Brain microvascular endothelial cell (primary cell): ENCODE data around the gene ARMC7.
"Not testable (repeated sequence)": the region's sequence is repeated elsewhere in the genome, so short reads cannot be mapped to it uniquely, and the experiment has no call there.

Experiments used
- DNase-seq: peaks from one replicate; pipeline ENCODE4 v3.0.0-alpha.2; 2020
- H3K27ac ChIP-seq: fragments of 250-450 bp; sonication (Bioruptor Pico); 2 replicates; pipeline ENCODE4 v1.5.1; 2020; ENCODE audit warnings: mild to moderate bottlenecking, moderate library complexity
- H3K27me3 ChIP-seq: fragments of 250-450 bp; sonication (Bioruptor Pico); replicated peaks from 2 replicates; pipeline ENCODE4 v1.5.1; 2020; ENCODE audit warnings: mild to moderate bottlenecking
- H3K36me3 ChIP-seq: fragments of 250-450 bp; sonication (Bioruptor Pico); replicated peaks from 2 replicates; pipeline ENCODE4 v1.5.1; 2020; ENCODE audit warnings: mild to moderate bottlenecking
- H3K4me3 ChIP-seq: 2 replicates; pipeline ENCODE4 v1.5.1; 2011; ENCODE audit warnings: low read depth, mild to moderate bottlenecking, control low read depth, low read length, moderate library complexity
- in situ Hi-C: cut with HindIII; loops from 2 replicates; pipeline ENCODE4 v1.10.0; 2017; ENCODE audit warnings: low sequenced_read_pairs, low pct_ligation_motif_present
- TF ChIP-seq, protein P1 (sequence below): IDR thresholded peaks from 2 replicates; pipeline ENCODE4 v1.5.1; 2011; ENCODE audit warnings: low read depth, mild to moderate bottlenecking, moderate library complexity, low read length, control low read depth, inconsistent platforms; ENCODE audit errors: missing control alignments

ARMC7 gene

GRCh38 chr17:75154195-75155106 is 44.7 kb downstream of the ARMC7 start, which contains the start of gene JPT1:
JPT1 (minus strand) TSS chr17:75154512; CDS start chr17:75154397, 115 bp downstream.
- TF ChIP-seq, protein P1, sequence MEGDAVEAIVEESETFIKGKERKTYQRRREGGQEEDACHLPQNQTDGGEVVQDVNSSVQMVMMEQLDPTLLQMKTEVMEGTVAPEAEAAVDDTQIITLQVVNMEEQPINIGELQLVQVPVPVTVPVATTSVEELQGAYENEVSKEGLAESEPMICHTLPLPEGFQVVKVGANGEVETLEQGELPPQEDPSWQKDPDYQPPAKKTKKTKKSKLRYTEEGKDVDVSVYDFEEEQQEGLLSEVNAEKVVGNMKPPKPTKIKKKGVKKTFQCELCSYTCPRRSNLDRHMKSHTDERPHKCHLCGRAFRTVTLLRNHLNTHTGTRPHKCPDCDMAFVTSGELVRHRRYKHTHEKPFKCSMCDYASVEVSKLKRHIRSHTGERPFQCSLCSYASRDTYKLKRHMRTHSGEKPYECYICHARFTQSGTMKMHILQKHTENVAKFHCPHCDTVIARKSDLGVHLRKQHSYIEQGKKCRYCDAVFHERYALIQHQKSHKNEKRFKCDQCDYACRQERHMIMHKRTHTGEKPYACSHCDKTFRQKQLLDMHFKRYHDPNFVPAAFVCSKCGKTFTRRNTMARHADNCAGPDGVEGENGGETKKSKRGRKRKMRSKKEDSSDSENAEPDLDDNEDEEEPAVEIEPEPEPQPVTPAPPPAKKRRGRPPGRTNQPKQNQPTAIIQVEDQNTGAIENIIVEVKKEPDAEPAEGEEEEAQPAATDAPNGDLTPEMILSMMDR: no peak
- Histone ChIP-seq H3K27ac (peak within 1 kb of the TSS; percentile 60), H3K36me3 (no peaks in the 10 kb centered on the region), H3K4me3 (peak within 1 kb of the TSS; percentile 95), H3K27me3 (no peaks in the 10 kb centered on the region)
- in situ Hi-C loops: no loop called here
- peak; percentile 99 for DNase-seq

DNA sequence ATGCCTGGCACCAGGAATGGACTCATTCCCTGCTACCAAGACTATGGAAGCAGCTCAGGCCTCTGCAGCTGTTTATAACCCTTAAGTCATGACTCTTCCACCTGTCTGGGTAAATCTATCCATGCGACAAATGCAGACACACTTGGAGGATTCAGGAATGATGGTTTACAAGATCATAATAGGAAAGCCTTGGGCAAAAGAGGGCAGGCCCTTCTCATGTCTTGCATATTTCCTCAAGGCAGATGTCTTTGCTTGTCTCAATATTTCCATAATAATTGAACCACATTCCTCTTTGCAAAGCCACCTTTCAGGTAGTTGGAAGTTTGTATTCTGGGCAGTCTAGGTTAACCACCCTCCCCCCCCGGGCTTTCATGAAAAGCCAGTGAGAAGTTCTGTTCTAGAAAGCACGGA is 45.4 kb downstream of the ARMC7 start:
- TF ChIP-seq, protein P1: no peak
- Histone ChIP-seq H3K27ac (no peak overlapping the region), H3K36me3 (no peaks in the 10 kb centered on the region), H3K27me3 (no peaks in the 10 kb centered on the region), H3K4me3 (no peak overlapping the region)
- no peak for DNase-seq
- in situ Hi-C loops: no loop called here

DNA sequence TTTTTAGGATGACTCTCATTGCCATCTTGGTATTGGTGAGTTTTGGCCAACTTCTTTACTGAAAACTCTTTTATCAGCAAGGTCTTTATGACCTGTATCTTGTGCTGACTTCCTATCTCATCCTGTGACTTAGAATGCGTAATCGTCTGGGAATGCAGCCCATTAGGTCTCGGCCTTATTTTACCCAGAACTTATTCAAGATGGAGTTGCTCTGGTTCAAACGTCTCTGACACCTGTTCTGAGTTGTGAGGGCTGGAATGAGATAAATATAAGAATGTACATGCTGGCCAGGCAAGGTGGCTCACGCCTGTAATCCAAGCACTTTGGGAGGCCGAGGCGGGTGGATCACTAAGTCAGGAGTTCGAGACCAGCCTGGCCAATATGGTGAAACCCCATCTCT is 48.7 kb downstream of the ARMC7 start:
- in situ Hi-C loops, H3K4me3 ChIP-seq, H3K36me3 ChIP-seq, DNase-seq, H3K27me3 ChIP-seq: not testable (repeated sequence)
- H3K27ac ChIP-seq: peak overlapping the region; percentile 85

GRCh38 chr17:75159196-75160031 is 49.6 kb downstream of the ARMC7 start:
- in situ Hi-C loops: no loop called here
- Histone ChIP-seq H3K4me3 (no peak overlapping the region), H3K27ac (peak overlapping the region; percentile 85), H3K27me3 (no peaks in the 10 kb centered on the region), H3K36me3 (no peaks in the 10 kb centered on the region)
- DNase-seq: peak; percentile 78
- TF ChIP-seq, protein P1: no peak

DNA sequence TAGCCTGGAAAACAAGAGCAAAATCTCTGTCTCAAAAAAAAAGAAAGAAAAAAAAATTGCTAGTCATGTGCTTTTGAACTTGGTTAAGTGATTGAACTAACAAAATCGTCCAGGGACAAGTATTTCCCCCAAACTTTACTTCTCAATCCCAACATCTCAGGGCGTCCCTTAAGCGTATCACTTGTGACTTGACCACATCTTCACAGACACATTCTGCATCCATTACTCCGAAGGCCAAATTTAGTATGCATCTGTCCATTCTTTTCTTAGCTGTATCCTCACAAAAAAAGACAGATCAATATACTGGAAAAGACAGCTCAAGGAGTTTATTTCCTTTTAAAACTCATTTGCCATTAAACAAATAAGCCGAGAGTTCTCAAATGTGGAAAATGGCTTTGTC is 50.4 kb downstream of the ARMC7 start:
- no peaks in the 10 kb centered on the region for H3K36me3 ChIP-seq
- in situ Hi-C loops: no loop called here
- no peak overlapping the region for H3K4me3 ChIP-seq
- no peak for DNase-seq
- H3K27me3 ChIP-seq: no peaks in the 10 kb centered on the region
- TF ChIP-seq, protein P1: no peak
- peak overlapping the region; percentile 85 for H3K27ac ChIP-seq

DNA sequence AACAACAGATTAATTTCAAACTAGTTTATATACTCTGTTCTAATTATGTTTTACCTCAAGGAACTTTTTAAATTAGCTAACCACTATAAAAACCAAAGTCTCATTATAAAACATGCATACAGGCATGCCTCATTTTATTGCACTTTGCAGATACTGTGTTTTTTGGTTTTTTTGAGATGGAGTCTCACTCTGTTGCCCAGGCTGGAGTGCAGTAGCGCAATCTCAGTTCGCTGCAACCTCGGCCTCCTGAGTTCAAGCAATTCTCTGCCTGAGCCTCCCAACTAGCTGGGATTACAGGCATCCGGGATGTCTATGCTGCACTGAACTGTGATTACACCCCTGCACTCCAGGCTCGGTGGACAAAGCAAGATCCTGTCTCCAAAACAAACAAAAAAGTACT is 53.3 kb downstream of the ARMC7 start:
- Histone ChIP-seq H3K27me3 (no peaks in the 10 kb centered on the region), H3K27ac (no peak overlapping the region), H3K36me3 (peaks cover 16% of the 10 kb centered on the region), H3K4me3 (no peak overlapping the region)
- no peak for DNase-seq
- in situ Hi-C loops: no loop called here
- TF ChIP-seq, protein P1: no peak

GRCh38 chr17:75164606-75165005 is 54.8 kb downstream of the ARMC7 start:
- DNase-seq, H3K27ac ChIP-seq, H3K4me3 ChIP-seq, in situ Hi-C loops, H3K27me3 ChIP-seq: not testable (repeated sequence)
- H3K36me3 ChIP-seq: peaks cover 25% of the 10 kb centered on the region
